Jurkat, Clone E6-1 (cell line): ENCODE results near the gene TYW1B.
"Not testable (repeated sequence)": the region's sequence is repeated elsewhere in the genome, so short reads cannot be mapped to it uniquely, and the experiment has no call there.

ENCODE experiments used
- DNase-seq: peaks from one replicate; pipeline ENCODE4 v3.0.0-alpha.2; 2011; ENCODE audit warnings: low read depth, low spot score
- H3K4me3 ChIP-seq: 2 replicates; pipeline ENCODE4 v1.5.1; 2011; ENCODE audit warnings: mild to moderate bottlenecking, low read length, control low read depth, moderate library complexity

TYW1B gene

GRCh38 chr7:72710983-72711382 lies 117.0 kb downstream of the TYW1B start:
- no peak overlapping the region for H3K4me3 ChIP-seq
- no peak for DNase-seq

- no peak for DNase-seq
- H3K4me3 ChIP-seq: no peak overlapping the region
Measured at GRCh38 chr7:72709909-72710308, 118.1 kb downstream of the TYW1B start.

GRCh38 chr7:72708371-72709050 lies 119.5 kb downstream of the TYW1B start:
- not testable (repeated sequence) for DNase-seq, H3K4me3 ChIP-seq

- H3K4me3 ChIP-seq: no peak overlapping the region
- no peak for DNase-seq
Measured at GRCh38 chr7:72706521-72706920, 121.5 kb downstream of the TYW1B start.

- not testable (repeated sequence) for H3K4me3 ChIP-seq, DNase-seq
Measured at GRCh38 chr7:72705693-72706092, 122.3 kb downstream of the TYW1B start.

GRCh38 chr7:72704894-72705293 lies 123.1 kb downstream of the TYW1B start:
- H3K4me3 ChIP-seq: no peak overlapping the region
- DNase-seq: no peak

GRCh38 chr7:72700548-72700947 lies 127.5 kb downstream of the TYW1B start:
- H3K4me3 ChIP-seq, DNase-seq: not testable (repeated sequence)

GRCh38 chr7:72697066-72697465 lies 130.9 kb downstream of the TYW1B start:
- not testable (repeated sequence) for DNase-seq, H3K4me3 ChIP-seq

- DNase-seq, H3K4me3 ChIP-seq: not testable (repeated sequence)
Measured at GRCh38 chr7:72696643-72697042, 131.4 kb downstream of the TYW1B start.

GRCh38 chr7:72695482-72695881 lies 132.5 kb downstream of the TYW1B start:
- H3K4me3 ChIP-seq, DNase-seq: not testable (repeated sequence)

GRCh38 chr7:72691442-72691841 lies 136.6 kb downstream of the TYW1B start:
- DNase-seq, H3K4me3 ChIP-seq: not testable (repeated sequence)

GRCh38 chr7:72690177-72690576 lies 137.8 kb downstream of the TYW1B start:
- not testable (repeated sequence) for DNase-seq, H3K4me3 ChIP-seq

GRCh38 chr7:72689344-72689743 lies 138.7 kb downstream of the TYW1B start:
- H3K4me3 ChIP-seq, DNase-seq: not testable (repeated sequence)

- not testable (repeated sequence) for DNase-seq, H3K4me3 ChIP-seq
Measured at GRCh38 chr7:72681211-72681610, 146.8 kb downstream of the TYW1B start.

GRCh38 chr7:72676880-72677279 lies 151.1 kb downstream of the TYW1B start:
- not testable (repeated sequence) for H3K4me3 ChIP-seq, DNase-seq

- DNase-seq: not testable (repeated sequence)
Measured at GRCh38 chr7:72676086-72676690, 151.8 kb downstream of the TYW1B start.

GRCh38 chr7:72675686-72676085 lies 152.3 kb downstream of the TYW1B start:
- DNase-seq, H3K4me3 ChIP-seq: not testable (repeated sequence)

More at GRCh38 chr7:72676086-72676690, 151.8 kb downstream of the TYW1B start:
- not testable (repeated sequence) for H3K4me3 ChIP-seq

GRCh38 chr7:72674394-72674793 lies 153.6 kb downstream of the TYW1B start:
- DNase-seq: no peak
- no peak overlapping the region for H3K4me3 ChIP-seq

GRCh38 chr7:72670850-72671249 lies 157.2 kb downstream of the TYW1B start:
- DNase-seq, H3K4me3 ChIP-seq: not testable (repeated sequence)

- H3K4me3 ChIP-seq, DNase-seq: not testable (repeated sequence)
Measured at GRCh38 chr7:72668435-72668834, 159.6 kb downstream of the TYW1B start.

- H3K4me3 ChIP-seq, DNase-seq: not testable (repeated sequence)
Measured at GRCh38 chr7:72667049-72667448, 161.0 kb downstream of the TYW1B start.
